HUES6 (cell line): Measurements from ENCODE around the gene ADSS1.

Experiments
- H3K27ac ChIP-seq: 2 replicates; pipeline ENCODE4 v1.7.0; 2013; ENCODE audit warnings: low read depth, mild to moderate bottlenecking, low read length, inconsistent platforms
- H3K27me3 ChIP-seq: 2 replicates; pipeline ENCODE4 v1.6.1; 2013; ENCODE audit warnings: low read length; ENCODE audit not compliant: control insufficient read depth, insufficient read depth
- H3K36me3 ChIP-seq: 2 replicates; pipeline ENCODE4 v1.6.1; 2013; ENCODE audit warnings: low read length; ENCODE audit not compliant: control insufficient read depth, insufficient read depth
- H3K4me1 ChIP-seq: 2 replicates; pipeline ENCODE4 v1.6.1; 2013; ENCODE audit warnings: low read length; ENCODE audit not compliant: control insufficient read depth, insufficient read depth
- H3K4me3 ChIP-seq: 2 replicates; pipeline ENCODE4 v1.5.1; 2013; ENCODE audit warnings: low read depth, low read length
- H3K9ac ChIP-seq: one replicate; pipeline ENCODE4 v1.6.1; 2013; ENCODE audit warnings: mild to moderate bottlenecking, low read length
- H3K9me3 ChIP-seq: 2 replicates; pipeline ENCODE4 v1.6.1; 2013; ENCODE audit warnings: low read depth, low read length; ENCODE audit not compliant: control insufficient read depth, insufficient read depth

ADSS1 gene

GRCh38 chr14:104796687-104797081, 72.7 kb downstream of the ADSS1 start:
- no peak overlapping the region for H3K9ac ChIP-seq
- H3K36me3 ChIP-seq, result peaks cover 1% of the 10 kb centered on the region
- H3K27me3 ChIP-seq, result peaks cover 41% of the 10 kb centered on the region
- no peaks in the 10 kb centered on the region for H3K9me3 ChIP-seq
- no peak overlapping the region for H3K27ac ChIP-seq
- H3K4me1 ChIP-seq, result peaks cover 52% of the 10 kb centered on the region
- peak overlapping the region; percentile 63; the same call in 1 of the 2 replicates for H3K4me3 ChIP-seq
